GM13977 (cell line): Measurements from ENCODE around the gene CEBPG.
A peak's percentile ranks its signal among the peaks of the same experiment; 100 is the strongest.

ENCODE experiments used
- DNase-seq: peaks from one replicate; pipeline ENCODE4 v3.0.0; 2012; ENCODE audit warnings: low spot score
- in situ Hi-C: fragments of 300-500 bp; cut with MboI; formaldehyde crosslinking; loops from one replicate; pipeline ENCODE4 v1.12.0; 2022; ENCODE audit warnings: low sequenced_read_pairs, low pct_unique_long_range_greater_than_20kb, mixed read lengths, inconsistent platforms; ENCODE audit not compliant: unreplicated experiment
- TF ChIP-seq, protein P1 (sequence below): IDR thresholded peaks from 2 replicates; pipeline ENCODE4 v1.5.1; 2012; ENCODE audit warnings: mild to moderate bottlenecking, control low read depth; ENCODE audit not compliant: insufficient read depth; ENCODE audit errors: extremely low read depth, missing control alignments

CEBPG gene

DNA sequence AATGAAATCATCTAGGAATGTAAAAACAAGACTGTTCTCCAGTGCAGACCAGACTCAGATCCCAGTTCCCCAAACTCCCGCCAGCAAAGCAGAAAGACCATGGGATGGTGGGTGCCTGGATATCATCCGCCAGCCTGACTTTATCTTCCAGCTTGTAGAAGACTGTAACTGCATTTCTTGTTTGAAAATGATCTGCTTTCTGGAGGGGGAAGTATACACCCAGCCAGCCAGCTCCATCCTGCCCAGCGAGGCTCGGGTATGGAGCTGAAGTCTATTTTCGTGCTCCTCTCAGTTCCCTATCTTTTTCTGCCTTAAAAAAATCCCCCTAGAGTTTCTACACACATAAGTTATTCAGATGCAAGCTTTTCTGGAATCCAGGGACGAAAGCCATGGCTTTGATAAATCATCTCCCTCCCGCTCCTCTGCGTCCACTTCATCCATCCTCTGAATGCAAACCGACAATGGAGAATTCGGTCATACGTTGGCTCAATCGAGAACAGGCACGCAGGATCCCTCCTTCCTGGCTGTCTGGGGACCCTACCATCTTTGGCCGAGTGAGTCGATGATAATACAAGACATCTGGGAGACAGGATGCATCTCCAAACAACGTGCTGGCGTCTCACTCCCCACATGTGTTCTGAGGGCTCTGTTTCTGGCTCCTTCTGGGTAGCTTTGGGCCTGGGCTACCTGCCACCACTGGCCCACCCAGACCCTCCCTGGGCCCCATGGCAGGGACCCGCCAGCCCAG lies 31.2 kb downstream of the CEBPG start:
- in situ Hi-C loops = loop anchor here (10.0 kb wide), 1 partner anchor 170 kb away; no protein-coding TSS in a partner anchor
- TF ChIP-seq, protein P1, sequence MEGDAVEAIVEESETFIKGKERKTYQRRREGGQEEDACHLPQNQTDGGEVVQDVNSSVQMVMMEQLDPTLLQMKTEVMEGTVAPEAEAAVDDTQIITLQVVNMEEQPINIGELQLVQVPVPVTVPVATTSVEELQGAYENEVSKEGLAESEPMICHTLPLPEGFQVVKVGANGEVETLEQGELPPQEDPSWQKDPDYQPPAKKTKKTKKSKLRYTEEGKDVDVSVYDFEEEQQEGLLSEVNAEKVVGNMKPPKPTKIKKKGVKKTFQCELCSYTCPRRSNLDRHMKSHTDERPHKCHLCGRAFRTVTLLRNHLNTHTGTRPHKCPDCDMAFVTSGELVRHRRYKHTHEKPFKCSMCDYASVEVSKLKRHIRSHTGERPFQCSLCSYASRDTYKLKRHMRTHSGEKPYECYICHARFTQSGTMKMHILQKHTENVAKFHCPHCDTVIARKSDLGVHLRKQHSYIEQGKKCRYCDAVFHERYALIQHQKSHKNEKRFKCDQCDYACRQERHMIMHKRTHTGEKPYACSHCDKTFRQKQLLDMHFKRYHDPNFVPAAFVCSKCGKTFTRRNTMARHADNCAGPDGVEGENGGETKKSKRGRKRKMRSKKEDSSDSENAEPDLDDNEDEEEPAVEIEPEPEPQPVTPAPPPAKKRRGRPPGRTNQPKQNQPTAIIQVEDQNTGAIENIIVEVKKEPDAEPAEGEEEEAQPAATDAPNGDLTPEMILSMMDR = no peak
- DNase-seq = no peak

DNA sequence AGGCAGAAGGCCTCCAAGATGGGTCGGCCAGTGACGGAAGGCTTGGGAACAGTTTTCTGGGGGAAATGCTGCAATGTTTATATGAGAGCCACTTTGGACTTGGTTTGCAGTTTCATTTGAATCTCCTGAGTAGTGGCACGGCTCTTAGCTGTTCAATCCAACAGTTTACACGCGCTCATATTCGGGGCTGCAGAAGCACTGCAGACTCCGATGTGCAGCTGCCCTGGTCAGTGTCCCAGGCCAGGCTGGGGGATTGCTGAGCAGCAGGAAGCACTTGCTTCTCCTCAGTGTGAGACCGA lies 31.7 kb downstream of the CEBPG start:
- DNase-seq = no peak
- in situ Hi-C loops = loop anchor here (10.0 kb wide), 1 partner anchor 170 kb away; no protein-coding TSS in a partner anchor
- TF ChIP-seq, protein P1 = no peak

DNA sequence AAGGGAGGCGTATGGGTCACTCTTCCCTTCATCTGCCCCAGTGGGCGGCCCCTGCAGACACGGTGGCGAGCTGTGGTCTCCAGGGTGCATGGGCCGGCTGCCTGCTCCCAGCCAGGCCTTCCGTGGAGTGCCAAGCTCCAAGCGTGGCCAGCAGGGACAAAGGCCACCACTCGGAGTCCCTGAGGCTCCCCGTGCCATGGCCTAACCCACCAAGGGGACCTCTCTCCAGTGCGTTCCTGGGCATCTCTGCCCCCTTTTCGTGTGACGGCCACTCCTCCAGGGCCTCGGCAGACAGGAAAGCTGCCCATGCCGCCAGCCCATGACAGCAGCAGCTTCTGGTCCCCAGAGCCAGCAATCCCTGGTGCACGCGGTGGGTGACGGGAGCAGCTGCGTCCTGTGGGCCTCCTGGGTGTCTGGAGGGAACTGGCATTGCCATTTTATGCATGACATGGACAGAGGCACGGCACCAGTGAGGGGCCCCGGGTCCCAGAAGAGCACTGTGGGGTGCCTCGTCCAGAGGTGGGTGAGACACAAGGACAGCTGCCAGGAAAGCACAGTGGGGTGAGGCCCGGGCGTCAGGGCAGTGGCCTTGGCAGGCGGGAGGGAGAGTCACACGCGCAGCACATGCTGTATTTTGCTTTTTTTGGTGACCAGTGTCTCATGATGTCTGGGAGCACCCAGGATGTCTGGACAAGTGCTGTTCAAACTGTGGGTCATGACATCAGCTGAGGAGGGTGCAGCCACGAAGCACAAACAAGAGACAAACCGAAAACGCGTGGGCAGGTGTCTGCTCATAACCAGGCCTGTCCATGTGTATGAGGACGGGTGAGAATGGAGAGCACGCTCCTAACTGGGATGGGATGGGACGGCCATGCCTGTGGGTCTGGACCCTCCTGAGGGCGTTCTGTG lies 32.3 kb downstream of the CEBPG start:
- no peak for DNase-seq
- in situ Hi-C loops = loop anchor here (10.0 kb wide), 1 partner anchor 171 kb away; no protein-coding TSS in a partner anchor
- TF ChIP-seq, protein P1 = no peak

DNA sequence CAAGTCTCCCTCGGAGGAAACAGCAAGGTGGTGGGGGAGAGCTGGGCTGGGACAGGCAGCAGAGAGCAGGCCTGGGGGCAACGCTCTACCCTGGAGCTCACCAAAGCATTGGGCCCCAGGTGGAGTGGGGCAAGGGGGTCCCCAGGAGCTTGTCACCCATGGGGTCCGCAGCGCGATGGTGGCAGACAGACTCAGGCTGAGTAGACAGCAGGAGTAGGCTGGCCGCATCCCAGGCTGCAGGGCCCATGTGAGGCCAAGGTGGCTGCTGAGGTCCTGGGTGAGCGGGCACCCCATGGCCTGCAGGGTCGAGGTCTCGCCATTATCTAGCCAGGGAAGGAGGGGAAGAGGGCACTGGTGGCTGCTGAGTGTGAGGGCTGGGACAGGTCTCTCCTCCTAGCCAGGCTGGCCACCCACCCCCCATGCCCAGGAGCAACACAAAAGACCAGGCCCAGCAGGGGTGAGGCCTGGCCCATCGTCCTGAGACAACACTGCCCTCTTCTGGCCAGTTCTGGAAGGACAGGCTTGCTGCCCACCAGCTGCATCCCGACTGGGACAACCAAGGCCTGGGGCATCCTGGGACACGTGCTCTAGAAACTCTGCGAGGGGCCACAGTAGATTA lies 33.1 kb downstream of the CEBPG start:
- DNase-seq = peak; percentile 92
- TF ChIP-seq, protein P1 = peak; percentile 97
- in situ Hi-C loops = loop anchor here (10.0 kb wide), 1 partner anchor 172 kb away; no protein-coding TSS in a partner anchor

DNA sequence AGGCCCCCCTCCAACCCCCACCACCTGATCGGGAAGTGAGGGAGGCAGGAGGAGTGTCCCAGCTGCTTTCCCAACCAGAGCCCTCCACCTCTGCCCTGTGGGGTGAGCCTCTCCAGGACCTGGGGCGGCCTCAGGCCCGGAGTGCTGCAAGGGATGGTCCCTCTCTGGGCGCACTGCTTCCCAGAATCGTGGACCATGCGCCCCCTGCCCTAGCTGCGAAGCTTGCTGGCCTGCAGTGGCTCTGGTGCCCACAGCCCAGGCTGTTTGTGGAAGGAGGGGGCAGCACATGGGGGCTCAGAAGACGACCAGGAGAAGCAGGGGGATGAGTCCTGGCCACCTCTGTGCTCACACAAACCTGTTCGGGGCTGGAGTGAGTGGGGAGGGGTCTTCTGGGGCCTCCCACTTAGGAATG lies 33.6 kb downstream of the CEBPG start:
- TF ChIP-seq, protein P1 = no peak
- no peak for DNase-seq
- in situ Hi-C loops = loop anchor here (10.0 kb wide), 1 partner anchor 172 kb away; no protein-coding TSS in a partner anchor

DNA sequence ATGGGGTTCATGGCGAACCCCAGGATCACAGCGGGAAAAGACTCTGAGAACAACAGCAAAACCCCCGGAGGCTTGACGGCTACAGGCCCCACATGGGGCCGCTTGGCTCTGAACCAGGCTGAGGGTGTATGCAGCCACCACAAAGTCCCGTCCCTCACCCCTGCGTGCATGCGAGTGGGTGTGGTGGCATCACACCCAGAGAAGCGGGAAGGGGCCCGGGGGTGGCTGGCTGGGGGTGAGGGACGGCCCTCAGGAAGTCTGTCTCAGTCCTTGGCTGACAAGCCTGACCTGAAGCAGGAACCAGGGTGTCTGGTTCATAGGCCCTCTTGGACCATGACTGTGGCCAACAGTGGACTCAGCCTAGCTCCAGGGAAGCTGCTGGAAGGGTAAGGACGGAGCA lies 34.2 kb downstream of the CEBPG start:
- in situ Hi-C loops = loop anchor here (10.0 kb wide), 1 partner anchor 173 kb away; no protein-coding TSS in a partner anchor
- TF ChIP-seq, protein P1 = no peak
- no peak for DNase-seq
